NB4 (cell line): ENCODE results near the gene LRRTM4.

Source experiments
- DNase-seq: peaks from one replicate; pipeline ENCODE4 v3.0.0; 2010; ENCODE audit warnings: low read depth
- H3K4me3 ChIP-seq: one replicate; pipeline ENCODE4 v1.5.1; 2011; ENCODE audit warnings: mild to moderate bottlenecking, low read depth, low read length, moderate library complexity
- MYC ChIP-seq: IDR thresholded peaks from 2 replicates; pipeline ENCODE4 v1.6.1; 2011; ENCODE audit warnings: low read depth, low read length
- POLR2A ChIP-seq: IDR thresholded peaks from 2 replicates; pipeline ENCODE4 v1.6.1; 2011; ENCODE audit warnings: mild to moderate bottlenecking; ENCODE audit not compliant: insufficient read length; ENCODE audit errors: extremely low read depth
- TF ChIP-seq, protein P1 (sequence below): IDR thresholded peaks from one replicate; pipeline ENCODE4 v1.5.1; 2012; ENCODE audit warnings: low read depth, low read length
- TF ChIP-seq, protein P2 (sequence below): IDR thresholded peaks from 2 replicates; pipeline ENCODE4 v1.6.1; 2011; ENCODE audit warnings: low read depth, low read length

Gene LRRTM4

DNA sequence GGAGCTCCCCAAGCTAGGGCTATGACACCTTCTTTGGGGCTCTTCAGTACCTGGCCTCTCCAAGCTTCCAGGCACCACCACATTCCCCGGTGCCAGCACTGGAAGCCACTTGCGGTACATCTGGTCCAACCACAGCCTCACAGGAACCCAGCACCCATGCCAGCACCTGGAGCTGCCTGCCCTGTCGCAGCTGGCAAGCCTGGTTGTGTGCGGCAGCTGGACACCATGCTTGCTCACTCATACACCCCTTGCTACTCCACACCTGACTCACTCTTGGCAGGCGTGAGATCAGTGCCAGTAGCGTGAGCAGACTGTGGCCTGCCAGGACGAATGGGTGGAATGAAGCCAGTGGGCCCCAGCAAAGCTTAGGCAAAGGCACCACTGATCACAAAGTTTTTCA is 34.0 kb downstream of the LRRTM4 start:
- H3K4me3 ChIP-seq: no peak overlapping the region
- no peak for TF ChIP-seq POLR2A
- TF ChIP-seq, protein P1, sequence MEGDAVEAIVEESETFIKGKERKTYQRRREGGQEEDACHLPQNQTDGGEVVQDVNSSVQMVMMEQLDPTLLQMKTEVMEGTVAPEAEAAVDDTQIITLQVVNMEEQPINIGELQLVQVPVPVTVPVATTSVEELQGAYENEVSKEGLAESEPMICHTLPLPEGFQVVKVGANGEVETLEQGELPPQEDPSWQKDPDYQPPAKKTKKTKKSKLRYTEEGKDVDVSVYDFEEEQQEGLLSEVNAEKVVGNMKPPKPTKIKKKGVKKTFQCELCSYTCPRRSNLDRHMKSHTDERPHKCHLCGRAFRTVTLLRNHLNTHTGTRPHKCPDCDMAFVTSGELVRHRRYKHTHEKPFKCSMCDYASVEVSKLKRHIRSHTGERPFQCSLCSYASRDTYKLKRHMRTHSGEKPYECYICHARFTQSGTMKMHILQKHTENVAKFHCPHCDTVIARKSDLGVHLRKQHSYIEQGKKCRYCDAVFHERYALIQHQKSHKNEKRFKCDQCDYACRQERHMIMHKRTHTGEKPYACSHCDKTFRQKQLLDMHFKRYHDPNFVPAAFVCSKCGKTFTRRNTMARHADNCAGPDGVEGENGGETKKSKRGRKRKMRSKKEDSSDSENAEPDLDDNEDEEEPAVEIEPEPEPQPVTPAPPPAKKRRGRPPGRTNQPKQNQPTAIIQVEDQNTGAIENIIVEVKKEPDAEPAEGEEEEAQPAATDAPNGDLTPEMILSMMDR: no peak
- TF ChIP-seq, protein P2, sequence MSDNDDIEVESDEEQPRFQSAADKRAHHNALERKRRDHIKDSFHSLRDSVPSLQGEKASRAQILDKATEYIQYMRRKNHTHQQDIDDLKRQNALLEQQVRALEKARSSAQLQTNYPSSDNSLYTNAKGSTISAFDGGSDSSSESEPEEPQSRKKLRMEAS: no peak
- no peak for TF ChIP-seq MYC
- no peak for DNase-seq

DNA sequence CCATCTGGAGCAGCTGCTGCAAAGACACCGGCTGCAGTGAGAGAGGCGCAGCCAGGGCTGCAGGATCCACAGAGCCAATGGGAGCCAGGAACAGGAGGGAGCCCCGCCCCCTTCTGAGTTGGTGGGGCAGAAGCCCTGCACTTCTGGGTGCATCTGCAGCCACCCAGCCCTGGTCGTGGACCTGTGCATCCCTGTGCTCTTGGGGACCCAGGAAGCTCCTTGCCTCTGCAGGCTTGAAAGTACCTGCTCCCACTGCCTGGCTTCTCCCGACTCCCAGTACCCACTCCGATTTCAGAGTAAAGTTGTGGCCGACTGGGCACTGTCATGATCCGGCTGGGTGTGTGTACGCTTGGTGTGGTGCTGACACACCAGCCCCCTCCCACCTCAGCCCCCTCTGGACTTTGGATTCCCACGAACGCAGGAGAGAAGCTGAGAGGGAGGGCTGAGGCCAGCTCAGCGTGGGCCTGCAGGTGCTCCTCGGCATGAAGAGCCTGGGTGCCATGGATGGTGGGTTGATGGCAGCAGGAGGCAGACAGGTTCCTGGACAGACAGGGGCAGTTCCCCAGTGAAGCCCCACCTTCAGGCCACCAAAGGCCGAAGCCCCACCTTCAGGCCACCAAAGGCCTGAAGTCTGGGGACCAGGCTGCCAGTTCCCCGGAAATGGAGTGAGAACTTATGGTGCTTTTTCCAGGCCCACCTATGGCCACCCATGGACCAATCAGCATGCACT is 34.9 kb downstream of the LRRTM4 start:
- DNase-seq: no peak
- no peak overlapping the region for H3K4me3 ChIP-seq
- TF ChIP-seq, protein P2: no peak
- TF ChIP-seq POLR2A (no peak), MYC (no peak)
- TF ChIP-seq, protein P1: no peak

DNA sequence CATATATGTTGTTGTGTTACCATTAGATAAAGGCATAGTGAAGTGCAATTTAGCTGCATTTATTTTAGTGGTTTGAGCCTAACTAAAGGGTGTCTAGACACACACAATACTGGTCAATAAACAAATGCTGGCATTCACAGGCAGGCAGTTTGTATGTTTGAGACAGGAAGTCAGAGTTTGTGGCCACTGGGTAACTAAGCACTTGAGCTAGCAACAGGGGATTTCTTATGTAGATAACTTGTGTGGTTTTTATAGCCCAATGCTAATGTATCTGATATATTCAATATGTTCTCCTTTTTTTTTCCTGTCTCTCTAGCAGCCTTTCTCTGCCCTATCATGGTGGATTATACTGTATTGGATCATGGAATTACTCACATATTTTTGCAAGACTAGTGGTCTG is 38.1 kb downstream of the LRRTM4 start:
- DNase-seq: no peak
- TF ChIP-seq, protein P1: no peak
- H3K4me3 ChIP-seq: no peak overlapping the region

DNA sequence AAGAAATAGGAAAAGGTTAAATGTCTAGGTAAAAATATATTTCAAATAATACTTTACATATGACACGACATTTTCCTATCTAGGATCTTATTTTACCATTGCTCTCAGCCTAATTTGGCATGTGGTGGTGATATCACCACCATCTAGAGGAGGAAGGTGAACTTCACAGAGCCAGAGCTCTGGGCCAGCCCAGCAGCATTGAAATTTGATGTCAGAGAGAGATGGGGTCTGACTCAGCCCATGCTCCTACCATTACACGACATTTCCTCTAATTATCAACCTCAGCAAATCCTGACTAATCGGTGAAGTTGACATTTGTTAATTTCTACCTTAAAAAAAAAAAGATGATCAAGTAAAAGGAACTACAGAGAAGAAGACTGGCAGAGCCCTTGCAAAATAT is 42.3 kb downstream of the LRRTM4 start:
- TF ChIP-seq, protein P2: no peak
- TF ChIP-seq, protein P1: no peak
- TF ChIP-seq MYC (no peak), POLR2A (no peak)
- no peak for DNase-seq
- no peak overlapping the region for H3K4me3 ChIP-seq

DNA sequence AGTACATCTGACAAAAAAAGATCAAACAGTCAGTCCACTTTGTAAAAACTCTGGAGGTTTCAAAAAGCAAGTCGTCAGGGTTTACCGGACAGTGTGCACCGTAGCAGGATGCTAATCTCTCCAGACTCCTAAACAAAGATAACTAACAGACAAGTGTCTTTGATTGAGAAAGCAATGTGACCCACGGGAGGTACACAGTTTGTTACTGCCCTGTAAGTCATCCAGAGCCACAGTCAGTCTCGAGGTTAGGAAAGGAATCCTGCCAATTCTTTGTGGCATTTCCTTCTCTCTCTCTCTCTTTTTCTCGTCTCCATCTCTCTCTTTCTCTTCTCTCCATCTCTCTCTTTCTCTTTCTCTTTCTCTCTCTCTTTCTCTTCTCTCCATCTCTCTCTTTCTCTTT is 42.8 kb downstream of the LRRTM4 start:
- H3K4me3 ChIP-seq: no peak overlapping the region
- DNase-seq: no peak
- TF ChIP-seq MYC: no peak
- TF ChIP-seq, protein P1: no peak
- TF ChIP-seq, protein P2: no peak
- TF ChIP-seq POLR2A: no peak

DNA sequence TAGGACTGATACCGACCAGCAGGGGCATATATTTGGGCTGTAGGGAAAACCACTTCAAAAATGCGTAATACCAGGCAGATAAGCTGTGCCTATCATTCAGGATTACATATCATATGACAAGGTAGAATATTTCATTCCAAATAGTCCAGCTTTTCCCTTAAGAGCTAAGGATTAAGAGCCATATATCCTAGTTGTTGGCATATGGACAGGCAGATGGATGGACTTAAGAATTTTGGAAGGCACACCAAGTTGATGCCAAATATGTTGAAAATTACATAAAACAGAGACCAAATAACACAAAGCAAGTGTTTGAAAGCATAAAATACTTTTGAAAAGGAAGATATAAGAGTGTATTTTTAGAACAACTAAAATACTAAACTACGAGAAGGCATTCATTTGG is 52.1 kb downstream of the LRRTM4 start:
- TF ChIP-seq, protein P1: no peak
- TF ChIP-seq MYC: no peak
- TF ChIP-seq, protein P2: no peak
- no peak for TF ChIP-seq POLR2A
- no peak for DNase-seq
- H3K4me3 ChIP-seq: no peak overlapping the region
